DOHH2 (cell line): ENCODE measurements around the gene INPP4A.

Experiments used
- H3F3A ChIP-seq: fragments of 200-600 bp; sonication (generic), shearing (Covaris generic); 2 replicates; pipeline ENCODE4 v1.6.0; 2016; ENCODE audit warnings: antibody characterized with exemption, mild to moderate bottlenecking; ENCODE audit not compliant: control insufficient read depth, insufficient read depth
- H3K27ac ChIP-seq: fragments of 200-600 bp; sonication (generic); 2 replicates; pipeline ENCODE4 v1.5.1; 2014; ENCODE audit warnings: low read depth, mild to moderate bottlenecking, low read length, moderate library complexity
- H3K27me3 ChIP-seq: fragments of 200-600 bp; sonication (generic); 2 replicates; pipeline ENCODE4 v1.6.1; 2014; ENCODE audit warnings: mild to moderate bottlenecking, low read length, mixed read lengths; ENCODE audit not compliant: control insufficient read depth
- H3K36me3 ChIP-seq: fragments of 200-600 bp; sonication (generic); 2 replicates; pipeline ENCODE4 v1.6.1; 2014; ENCODE audit warnings: mild to moderate bottlenecking, low read length, moderate library complexity, mixed read lengths; ENCODE audit not compliant: control insufficient read depth
- H3K4me1 ChIP-seq: fragments of 200-600 bp; sonication (generic); 2 replicates; pipeline ENCODE4 v1.6.1; 2014; ENCODE audit warnings: mild to moderate bottlenecking, low read length, mixed read lengths; ENCODE audit not compliant: control insufficient read depth
- H3K4me2 ChIP-seq: fragments of 200-600 bp; sonication (generic); 2 replicates; pipeline ENCODE4 v1.6.0; 2014; ENCODE audit warnings: mild to moderate bottlenecking, low read length, moderate library complexity
- H3K4me3 ChIP-seq: fragments of 200-600 bp; sonication (generic); 2 replicates; pipeline ENCODE4 v1.5.1; 2014; ENCODE audit warnings: mild to moderate bottlenecking, low read length, mixed read lengths
- H3K79me2 ChIP-seq: fragments of 200-600 bp; sonication (generic); 2 replicates; pipeline ENCODE4 v1.6.1; 2014; ENCODE audit warnings: mild to moderate bottlenecking, low read length, mixed read lengths; ENCODE audit not compliant: control insufficient read depth
- H3K9me2 ChIP-seq: fragments of 200-600 bp; sonication (generic); replicated peaks from 2 replicates; pipeline ENCODE4 v1.6.1; 2014; ENCODE audit warnings: mild to moderate bottlenecking, low read length, mixed read lengths; ENCODE audit not compliant: control insufficient read depth
- H3K9me3 ChIP-seq: fragments of 200-600 bp; sonication (generic); 2 replicates; pipeline ENCODE4 v1.6.1; 2014; ENCODE audit warnings: antibody characterized with exemption, low read length, mixed read lengths; ENCODE audit not compliant: control insufficient read depth, insufficient read depth
- H4K20me1 ChIP-seq: fragments of 200-600 bp; sonication (generic); 2 replicates; pipeline ENCODE4 v1.6.0; 2014; ENCODE audit warnings: low read depth, mild to moderate bottlenecking, antibody characterized with exemption, low read length, moderate library complexity; ENCODE audit not compliant: control insufficient read depth, insufficient read depth
- EZH2phosphoT487 ChIP-seq: fragments of 200-600 bp; sonication (generic); IDR thresholded peaks from 2 replicates; pipeline ENCODE4 v1.6.1; 2017; ENCODE audit warnings: borderline replicate concordance, mild to moderate bottlenecking, antibody characterized with exemption, low read length, moderate library complexity, mixed read lengths
- TF ChIP-seq, protein P1 (sequence below): fragments of 200-600 bp; sonication (generic); IDR thresholded peaks from one replicate; pipeline ENCODE4 v1.5.1; 2014; ENCODE audit warnings: antibody characterized with exemption, mild to moderate bottlenecking, low read depth, low read length; ENCODE audit not compliant: poor library complexity, severe bottlenecking

The INPP4A gene

DNA sequence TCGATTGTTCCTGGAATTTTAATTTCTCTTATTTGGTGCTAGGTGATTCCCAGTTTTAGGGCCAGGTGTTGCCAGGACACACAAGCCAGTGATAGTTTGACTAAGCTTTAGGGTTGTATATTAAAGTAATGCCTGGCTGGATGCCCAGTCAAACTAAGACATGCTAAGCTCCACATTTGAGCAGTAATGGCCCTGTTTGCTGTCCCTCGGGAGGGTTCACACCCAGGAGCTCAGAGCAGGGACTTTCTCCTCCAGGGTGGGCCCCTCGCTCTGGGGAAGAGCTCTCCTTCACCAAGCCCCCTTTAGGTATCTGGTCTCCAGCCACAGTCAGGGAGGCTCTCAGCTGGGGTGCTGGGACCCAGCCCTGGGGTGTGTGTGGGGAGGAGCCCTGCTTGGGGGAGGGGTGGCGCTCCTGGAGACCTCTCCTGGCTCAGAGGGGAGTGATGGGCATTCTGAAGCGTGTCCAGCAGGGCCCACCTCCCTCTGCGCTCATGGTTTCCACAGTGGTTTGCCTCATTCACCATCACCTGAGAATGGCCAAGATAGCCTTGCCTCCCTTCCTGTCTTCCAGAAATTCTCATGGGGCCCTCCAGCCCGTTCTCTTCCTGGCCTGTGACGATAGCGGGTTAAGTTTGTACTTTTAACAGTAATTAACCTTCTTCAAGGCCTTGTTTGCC is 31.7 kb downstream of the INPP4A start:
- Histone ChIP-seq H3K4me3 (no peak overlapping the region), H3K4me1 (peaks cover 14% of the 10 kb centered on the region), H3F3A (no peaks in the 10 kb centered on the region), H3K79me2 (peaks cover 7% of the 10 kb centered on the region; the same call in 1 of the 2 replicates), H3K27me3 (no peaks in the 10 kb centered on the region), H3K9me2 (no peaks in the 10 kb centered on the region), H3K36me3 (no peaks in the 10 kb centered on the region), H3K27ac (no peak overlapping the region), H4K20me1 (peaks cover 19% of the 10 kb centered on the region), H3K4me2 (no peak overlapping the region), H3K9me3 (no peaks in the 10 kb centered on the region)
- no peak for TF ChIP-seq EZH2phosphoT487
- TF ChIP-seq, protein P1, sequence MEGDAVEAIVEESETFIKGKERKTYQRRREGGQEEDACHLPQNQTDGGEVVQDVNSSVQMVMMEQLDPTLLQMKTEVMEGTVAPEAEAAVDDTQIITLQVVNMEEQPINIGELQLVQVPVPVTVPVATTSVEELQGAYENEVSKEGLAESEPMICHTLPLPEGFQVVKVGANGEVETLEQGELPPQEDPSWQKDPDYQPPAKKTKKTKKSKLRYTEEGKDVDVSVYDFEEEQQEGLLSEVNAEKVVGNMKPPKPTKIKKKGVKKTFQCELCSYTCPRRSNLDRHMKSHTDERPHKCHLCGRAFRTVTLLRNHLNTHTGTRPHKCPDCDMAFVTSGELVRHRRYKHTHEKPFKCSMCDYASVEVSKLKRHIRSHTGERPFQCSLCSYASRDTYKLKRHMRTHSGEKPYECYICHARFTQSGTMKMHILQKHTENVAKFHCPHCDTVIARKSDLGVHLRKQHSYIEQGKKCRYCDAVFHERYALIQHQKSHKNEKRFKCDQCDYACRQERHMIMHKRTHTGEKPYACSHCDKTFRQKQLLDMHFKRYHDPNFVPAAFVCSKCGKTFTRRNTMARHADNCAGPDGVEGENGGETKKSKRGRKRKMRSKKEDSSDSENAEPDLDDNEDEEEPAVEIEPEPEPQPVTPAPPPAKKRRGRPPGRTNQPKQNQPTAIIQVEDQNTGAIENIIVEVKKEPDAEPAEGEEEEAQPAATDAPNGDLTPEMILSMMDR: no peak

DNA sequence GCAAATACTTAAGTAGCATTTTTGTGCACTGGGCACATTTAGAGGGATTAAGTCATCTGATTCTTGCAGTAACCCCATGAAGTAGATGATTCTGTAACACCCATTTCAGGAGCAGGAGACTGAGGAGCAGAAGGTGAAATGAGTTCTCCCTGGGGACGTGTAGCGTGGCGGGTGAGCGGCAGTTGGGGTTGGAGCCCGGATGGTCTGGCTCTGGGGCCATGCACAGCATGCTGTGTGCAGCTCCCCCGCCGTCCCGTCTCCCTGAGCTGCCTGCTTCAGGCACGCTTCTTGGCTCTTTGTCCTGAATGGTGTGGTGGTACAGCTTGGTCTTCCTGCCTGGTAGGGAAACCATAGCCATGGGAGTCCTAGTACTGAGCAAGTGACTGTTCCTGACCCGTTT is 32.4 kb downstream of the INPP4A start:
- no peak overlapping the region for H3K4me2 ChIP-seq
- H3K36me3 ChIP-seq: no peaks in the 10 kb centered on the region
- peaks cover 19% of the 10 kb centered on the region for H4K20me1 ChIP-seq
- H3K27ac ChIP-seq: no peak overlapping the region
- TF ChIP-seq EZH2phosphoT487: no peak
- TF ChIP-seq, protein P1: no peak
- peaks cover 7% of the 10 kb centered on the region; the same call in 1 of the 2 replicates for H3K79me2 ChIP-seq
- H3K9me3 ChIP-seq: no peaks in the 10 kb centered on the region
- peaks cover 14% of the 10 kb centered on the region for H3K4me1 ChIP-seq
- no peak overlapping the region for H3K4me3 ChIP-seq
- H3K27me3 ChIP-seq: no peaks in the 10 kb centered on the region
- H3F3A ChIP-seq: no peaks in the 10 kb centered on the region
- H3K9me2 ChIP-seq: no peaks in the 10 kb centered on the region

DNA sequence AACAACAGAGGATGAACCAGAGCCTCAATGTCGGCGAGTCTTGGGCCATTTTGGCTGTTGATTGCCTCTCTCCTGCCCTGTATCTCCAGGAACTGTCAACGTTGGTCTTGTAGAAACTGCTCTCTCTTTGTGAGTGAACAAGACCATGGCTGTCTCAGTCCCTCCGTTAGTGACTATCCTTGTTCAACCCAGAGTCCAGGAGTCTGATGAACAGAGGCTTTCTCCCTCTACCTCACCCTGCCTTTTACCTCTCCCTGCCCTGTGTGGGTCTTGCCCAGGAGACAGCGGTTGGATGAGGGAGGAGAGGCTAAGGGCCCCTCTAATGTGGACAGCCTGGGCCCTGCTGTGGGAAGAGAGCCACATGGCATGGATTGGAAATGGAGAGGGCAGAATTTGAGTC is 32.8 kb downstream of the INPP4A start:
- H3K9me2 ChIP-seq: no peaks in the 10 kb centered on the region
- H3K4me3 ChIP-seq: no peak overlapping the region
- peaks cover 17% of the 10 kb centered on the region for H3K4me1 ChIP-seq
- no peaks in the 10 kb centered on the region for H3F3A ChIP-seq
- no peaks in the 10 kb centered on the region for H3K36me3 ChIP-seq
- no peaks in the 10 kb centered on the region for H3K9me3 ChIP-seq
- no peaks in the 10 kb centered on the region for H3K27me3 ChIP-seq
- peaks cover 7% of the 10 kb centered on the region; the same call in 1 of the 2 replicates for H3K79me2 ChIP-seq
- H4K20me1 ChIP-seq: peaks cover 19% of the 10 kb centered on the region
- H3K4me2 ChIP-seq: no peak overlapping the region
- no peak overlapping the region for H3K27ac ChIP-seq
- TF ChIP-seq EZH2phosphoT487: no peak
- TF ChIP-seq, protein P1: no peak
